Endothelial cell of umbilical vein (primary cell): ENCODE measurements around the gene NEU3. TPM values are rescaled to one million over a fixed set of nuclear protein-coding genes. Genes with fewer than 3 reads are reported as not detected.

Experiments
- BruUV-seq: library from RNA; stranded (reverse); fragments of 400-500 nt; replicated peaks from 2 replicates; lab custom pipeline; 2021; lab: Mats Ljungman, UMichigan
- CTCF ChIA-PET: fragments of 300-600, 350-600 bp; sonication (Branson Sonifier 250); formaldehyde crosslinking; loops from one replicate; lab custom pipeline; 2021; ENCODE audit warnings: antibody characterized with exemption, inconsistent platforms; lab: Charles Lee
- POLR2A ChIA-PET: fragments of 300-600, 350-600 bp; sonication (Branson Sonifier 250); formaldehyde crosslinking; loops from one replicate; lab custom pipeline; 2021; ENCODE audit warnings: antibody characterized with exemption, inconsistent platforms; lab: Charles Lee
- DNase-seq: peaks from one replicate; pipeline ENCODE4 v3.0.0-alpha.2; 2011; ENCODE audit warnings: low read depth, low spot score
- FAIRE-seq: peaks from 2 replicates; lab custom pipeline; 2011; peaks lifted over from hg19 to GRCh38; lab: Jason Lieb, UNC
- H2AFZ ChIP-seq: 2 replicates; pipeline ENCODE4 v1.6.0; 2012; ENCODE audit warnings: low read depth, low read length, control low read depth, inconsistent platforms
- H3K27ac ChIP-seq: 2 replicates; pipeline ENCODE4 v1.5.1; 2011; ENCODE audit warnings: low read depth, mild to moderate bottlenecking, control low read depth, low read length, moderate library complexity; ENCODE audit not compliant: insufficient read depth
- H3K27me3 ChIP-seq, 2 experiments: 2 replicates each; pipeline versions ENCODE4 v1.6.0 to v1.6.1; 2011; ENCODE audit warnings: low read length in 2 of 2, mixed read lengths in 1 of 2; ENCODE audit not compliant: control insufficient read depth in 2 of 2, insufficient read depth in 2 of 2
- H3K36me3 ChIP-seq, 2 experiments: 2 replicates in 1 of 2; 3 replicates in 1 of 2; pipeline ENCODE4 v1.5.1; 2011; ENCODE audit warnings: low read length in 2 of 2, mild to moderate bottlenecking in 1 of 2, moderate library complexity in 1 of 2; ENCODE audit not compliant: control insufficient read depth in 2 of 2, insufficient read depth in 2 of 2; ENCODE audit errors: extremely low read depth in 1 of 2
- H3K4me1 ChIP-seq: 3 replicates; pipeline ENCODE4 v1.5.1; 2011; ENCODE audit warnings: mild to moderate bottlenecking, low read length; ENCODE audit not compliant: control insufficient read depth, insufficient read depth; ENCODE audit errors: extremely low read depth
- H3K4me2 ChIP-seq: 2 replicates; pipeline ENCODE4 v1.6.1; 2011; ENCODE audit warnings: low read length, control low read depth, mixed read lengths; ENCODE audit not compliant: insufficient read depth
- H3K4me3 ChIP-seq, 3 experiments: fragments of 200-600 bp in 1 of 3; sonication (generic), shearing (Covaris generic) in 1 of 3; replicated peaks in 1 of 3; 2 replicates each; pipeline ENCODE4 v1.5.1; 2011 to 2016; ENCODE audit warnings: control low read depth in 3 of 3, low read length in 3 of 3, mild to moderate bottlenecking in 2 of 3, inconsistent platforms in 1 of 3, low read depth in 1 of 3, moderate library complexity in 1 of 3; ENCODE audit not compliant: insufficient read depth in 1 of 3
- H3K79me2 ChIP-seq: 2 replicates; pipeline ENCODE4 v1.6.0; 2012; ENCODE audit warnings: low read length, inconsistent platforms; ENCODE audit not compliant: control insufficient read depth, insufficient read depth
- H3K9ac ChIP-seq: replicated peaks from 2 replicates; pipeline ENCODE3; 2011; ENCODE audit warnings: low read length, control low read depth; ENCODE audit not compliant: insufficient read depth; ENCODE audit errors: extremely low read depth
- H3K9me1 ChIP-seq: replicated peaks from 3 replicates; pipeline ENCODE4 v1.6.0; 2011; ENCODE audit warnings: mild to moderate bottlenecking, low read length; ENCODE audit not compliant: control insufficient read depth, insufficient read depth; ENCODE audit errors: extremely low read depth
- H3K9me3 ChIP-seq: replicated peaks from 2 replicates; pipeline ENCODE4 v1.5.1; 2012; ENCODE audit warnings: low read length, inconsistent platforms; ENCODE audit not compliant: control insufficient read depth, insufficient read depth
- H4K20me1 ChIP-seq: replicated peaks from 2 replicates; pipeline ENCODE3; 2011; ENCODE audit warnings: mild to moderate bottlenecking, low read length; ENCODE audit not compliant: control insufficient read depth, insufficient read depth; ENCODE audit errors: extremely low read depth
- EZH2 ChIP-seq: IDR thresholded peaks from 2 replicates; pipeline ENCODE4 v1.6.1; 2012; ENCODE audit warnings: borderline replicate concordance, low read depth, mild to moderate bottlenecking, moderate library complexity, low read length, inconsistent platforms; ENCODE audit not compliant: severe bottlenecking
- FOS ChIP-seq: IDR thresholded peaks from 2 replicates; pipeline ENCODE4 v1.6.1; 2011; ENCODE audit warnings: mild to moderate bottlenecking, low read length, moderate library complexity, borderline replicate concordance; ENCODE audit not compliant: insufficient read depth
- GATA2 ChIP-seq: IDR thresholded peaks from 2 replicates; pipeline ENCODE4 v1.7.0; 2011; ENCODE audit warnings: low read depth, mild to moderate bottlenecking, moderate library complexity, mixed read lengths, low read length; ENCODE audit not compliant: insufficient read length, insufficient read depth
- JUN ChIP-seq: IDR thresholded peaks from 2 replicates; pipeline ENCODE4 v1.6.1; 2011; ENCODE audit warnings: borderline replicate concordance, low read depth; ENCODE audit not compliant: insufficient read length, insufficient read depth
- MYC ChIP-seq: IDR thresholded peaks from one replicate; pipeline ENCODE4 v1.6.1; 2011; ENCODE audit warnings: mild to moderate bottlenecking, low read depth, low read length
- POLR2A ChIP-seq: IDR thresholded peaks from 2 replicates; pipeline ENCODE4 v1.6.1; 2012; ENCODE audit warnings: low read depth, mild to moderate bottlenecking, control low read depth, low read length
- POLR2AphosphoS5 ChIP-seq: IDR thresholded peaks from 2 replicates; pipeline ENCODE4 v1.6.1; 2012; ENCODE audit warnings: low read depth, mild to moderate bottlenecking, control low read depth, low read length, moderate library complexity; ENCODE audit not compliant: insufficient read depth
- dilution Hi-C: fragments of 300-500 bp; cut with MboI; formaldehyde crosslinking; loops from one replicate; pipeline ENCODE4 v1.15.0; 2019; ENCODE audit warnings: low sequenced_read_pairs; ENCODE audit not compliant: extremely low pct_ligation_motif_present
- intact Hi-C: fragments of 100-400 bp; cut with micrococcal nuclease; formaldehyde crosslinking; loops from one replicate; pipeline ENCODE4 v1.10.0; 2022
- polyA plus RNA-seq, 4 experiments: library from polyadenylated mRNA; depleted of rRNA in 3 of 4; stranded (reverse) in 3 of 4; unstranded in 1 of 4; fragments of >200 nt; gene quantifications; 2 replicates each; pipeline versions ENCODE4 v1.2.1 to v1.2.3, GENCODE V29; 2011 to 2012; ENCODE audit warnings: missing spikeins in 1 of 4
- total RNA-seq: library from RNA; stranded (reverse); gene quantifications from 2 replicates; pipeline ENCODE4 v1.2.3, GENCODE V29; 2021
- TF ChIP-seq, protein P1 (sequence below): IDR thresholded peaks from 2 replicates; pipeline ENCODE4 v1.6.1; 2011; ENCODE audit not compliant: insufficient read depth, insufficient read length
- TF ChIP-seq, protein P2 (sequence below), 2 donors: IDR thresholded peaks; 1 replicate in 1 of 2; 2 replicates in 1 of 2; pipeline ENCODE4 v1.5.1; 2011; ENCODE audit warnings: low read length in 2 of 2, mild to moderate bottlenecking in 2 of 2, moderate library complexity in 2 of 2, control low read depth in 1 of 2, inconsistent platforms in 1 of 2, low read depth in 1 of 2; ENCODE audit not compliant: insufficient read depth in 1 of 2; ENCODE audit errors: extremely low read depth in 1 of 2

The NEU3 gene
- total and polyA plus RNA-seq, 2 donors (not counting 3 experiments of a cell fraction or from before 2014, with no cell fraction given) = 5.9 to 7.0 TPM

DNA sequence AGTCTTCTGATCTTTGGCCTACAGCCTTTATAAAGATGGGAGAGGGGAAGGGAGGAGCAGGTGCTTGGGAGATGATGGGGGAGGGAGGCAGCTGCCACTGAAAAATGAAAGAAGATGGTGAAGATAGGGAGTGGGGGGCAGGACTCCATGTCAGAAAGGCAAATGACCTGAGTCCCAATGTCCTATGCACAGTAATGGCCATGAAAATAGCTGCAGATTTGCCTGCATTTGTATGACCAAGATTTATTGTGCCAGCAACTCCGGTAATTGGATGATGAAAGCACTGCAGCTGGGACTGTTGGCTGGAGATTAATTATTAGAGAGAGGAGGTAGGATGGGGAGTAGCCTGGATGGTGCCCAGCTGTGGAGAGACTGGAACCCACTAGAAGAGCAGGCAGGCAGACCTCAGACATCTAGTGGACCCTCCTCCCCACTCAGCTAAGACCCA, 36.1 kb downstream of the NEU3 start:
- H3K36me3 ChIP-seq = no peaks in the 10 kb centered on the region
- intact Hi-C loops (no loop called here), dilution Hi-C loops (loop anchor here (25.0 kb wide), 1 partner anchor 112 kb away; no protein-coding TSS in a partner anchor)
- H3K4me1 ChIP-seq = no peaks in the 10 kb centered on the region
- no peak overlapping the region for H3K4me3 ChIP-seq
- POLR2A ChIA-PET = no interaction called here
- H3K9ac ChIP-seq = no peak overlapping the region
- H4K20me1 ChIP-seq = no peaks in the 10 kb centered on the region
- no peak overlapping the region for H3K4me2 ChIP-seq
- no peak for DNase-seq
- H3K9me3 ChIP-seq = no peaks in the 10 kb centered on the region
- CTCF ChIA-PET = interaction anchor here (0.7 to 5.7 kb wide), 7 partner anchors 94 to 224 kb away, joined by 3 to 159 read pairs (median 4); no protein-coding TSS in a partner anchor
- H3K79me2 ChIP-seq = no peaks in the 10 kb centered on the region
- TF ChIP-seq POLR2A = no peak
- TF ChIP-seq JUN = no peak
- no peak for TF ChIP-seq POLR2AphosphoS5
- no peak for TF ChIP-seq GATA2
- TF ChIP-seq, protein P1, sequence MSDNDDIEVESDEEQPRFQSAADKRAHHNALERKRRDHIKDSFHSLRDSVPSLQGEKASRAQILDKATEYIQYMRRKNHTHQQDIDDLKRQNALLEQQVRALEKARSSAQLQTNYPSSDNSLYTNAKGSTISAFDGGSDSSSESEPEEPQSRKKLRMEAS = no peak
- no peak for TF ChIP-seq MYC
- TF ChIP-seq EZH2 = no peak
- TF ChIP-seq, protein P2, sequence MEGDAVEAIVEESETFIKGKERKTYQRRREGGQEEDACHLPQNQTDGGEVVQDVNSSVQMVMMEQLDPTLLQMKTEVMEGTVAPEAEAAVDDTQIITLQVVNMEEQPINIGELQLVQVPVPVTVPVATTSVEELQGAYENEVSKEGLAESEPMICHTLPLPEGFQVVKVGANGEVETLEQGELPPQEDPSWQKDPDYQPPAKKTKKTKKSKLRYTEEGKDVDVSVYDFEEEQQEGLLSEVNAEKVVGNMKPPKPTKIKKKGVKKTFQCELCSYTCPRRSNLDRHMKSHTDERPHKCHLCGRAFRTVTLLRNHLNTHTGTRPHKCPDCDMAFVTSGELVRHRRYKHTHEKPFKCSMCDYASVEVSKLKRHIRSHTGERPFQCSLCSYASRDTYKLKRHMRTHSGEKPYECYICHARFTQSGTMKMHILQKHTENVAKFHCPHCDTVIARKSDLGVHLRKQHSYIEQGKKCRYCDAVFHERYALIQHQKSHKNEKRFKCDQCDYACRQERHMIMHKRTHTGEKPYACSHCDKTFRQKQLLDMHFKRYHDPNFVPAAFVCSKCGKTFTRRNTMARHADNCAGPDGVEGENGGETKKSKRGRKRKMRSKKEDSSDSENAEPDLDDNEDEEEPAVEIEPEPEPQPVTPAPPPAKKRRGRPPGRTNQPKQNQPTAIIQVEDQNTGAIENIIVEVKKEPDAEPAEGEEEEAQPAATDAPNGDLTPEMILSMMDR (IDR thresholded peaks at IDR 0.05; ENCODE audit: extremely low read depth in 1 of 2, insufficient read depth in 1 of 2, low read depth in 1 of 2, low read length in 2 of 2) = no peak
- no peak for TF ChIP-seq FOS
- FAIRE-seq = no peak
- no peak overlapping the region for H2AFZ ChIP-seq
- H3K27me3 ChIP-seq = peaks cover 0 to 7% of the 10 kb centered on the region in 2 experiments
- no TSS peak for BruUV-seq
- H3K9me1 ChIP-seq = no peaks in the 10 kb centered on the region
- no peak overlapping the region for H3K27ac ChIP-seq
